Astrocyte (in vitro differentiated cells and primary cell): ENCODE data around the gene ACSF3. TPM values are rescaled to one million over a fixed set of nuclear protein-coding genes. Genes with fewer than 3 reads are reported as not detected.

Source experiments
- DNase-seq: peaks from one replicate; pipeline ENCODE4 v3.0.0-alpha.2; 2010; ENCODE audit warnings: low read depth
- FAIRE-seq: peaks from 2 replicates; lab custom pipeline; 2011; peaks lifted over from hg19 to GRCh38; lab: Jason Lieb, UNC
- H2AFZ ChIP-seq: 2 replicates; pipeline ENCODE4 v1.6.0; 2012; ENCODE audit warnings: low read depth, low read length, inconsistent platforms
- H3K27ac ChIP-seq: 2 replicates; pipeline ENCODE4 v1.5.1; 2011; ENCODE audit warnings: low read depth, low read length, inconsistent platforms
- H3K27me3 ChIP-seq: 2 replicates; pipeline ENCODE4 v1.6.0; 2011; ENCODE audit warnings: low read length, inconsistent platforms; ENCODE audit not compliant: insufficient read depth
- H3K36me3 ChIP-seq: 2 replicates; pipeline ENCODE4 v1.5.1; 2011; ENCODE audit warnings: low read length, inconsistent platforms; ENCODE audit not compliant: insufficient read depth
- H3K4me1 ChIP-seq: 2 replicates; pipeline ENCODE4 v1.5.1; 2011; ENCODE audit warnings: low read length, inconsistent platforms; ENCODE audit not compliant: insufficient read depth
- H3K4me2 ChIP-seq: 2 replicates; pipeline ENCODE4 v1.6.0; 2012; ENCODE audit warnings: low read length, inconsistent platforms
- H3K4me3 ChIP-seq: 2 replicates; pipeline ENCODE4 v1.5.1; 2011; ENCODE audit warnings: low read depth, mild to moderate bottlenecking, low read length, inconsistent platforms; ENCODE audit not compliant: insufficient read depth
- H3K79me2 ChIP-seq: 2 replicates; pipeline ENCODE4 v1.6.0; 2012; ENCODE audit warnings: mild to moderate bottlenecking, low read length, inconsistent platforms; ENCODE audit not compliant: insufficient read depth
- H3K9ac ChIP-seq: 2 replicates; pipeline ENCODE4 v1.6.0; 2012; ENCODE audit warnings: mild to moderate bottlenecking, low read length, inconsistent platforms
- H3K9me3 ChIP-seq: 2 replicates; pipeline ENCODE4 v1.5.1; 2012; ENCODE audit warnings: low read depth, mild to moderate bottlenecking, low read length, inconsistent platforms; ENCODE audit not compliant: insufficient read depth
- H4K20me1 ChIP-seq: 2 replicates; pipeline ENCODE4 v1.6.0; 2012; ENCODE audit warnings: low read length, inconsistent platforms; ENCODE audit not compliant: insufficient read depth
- H3K27ac Mint-ChIP-seq: one replicate; pipeline ENCODE4 v1.8.0; 2021; ENCODE audit warnings: mild to moderate bottlenecking, mixed read lengths; ENCODE audit not compliant: unreplicated experiment
- H3K27me3 Mint-ChIP-seq: one replicate; pipeline ENCODE4 v1.8.0; 2021; ENCODE audit warnings: low read depth, mixed read lengths; ENCODE audit not compliant: unreplicated experiment
- H3K36me3 Mint-ChIP-seq: one replicate; pipeline ENCODE4 v1.8.0; 2021; ENCODE audit warnings: low read depth, mixed read lengths; ENCODE audit not compliant: unreplicated experiment
- H3K4me1 Mint-ChIP-seq: one replicate; pipeline ENCODE4 v1.8.0; 2021; ENCODE audit warnings: low read depth, mixed read lengths; ENCODE audit not compliant: unreplicated experiment
- H3K4me3 Mint-ChIP-seq: one replicate; pipeline ENCODE4 v1.8.0; 2021; ENCODE audit warnings: mild to moderate bottlenecking, moderate library complexity, mixed read lengths; ENCODE audit not compliant: unreplicated experiment
- H3K9me3 Mint-ChIP-seq: one replicate; pipeline ENCODE4 v1.8.0; 2021; ENCODE audit warnings: mild to moderate bottlenecking, mixed read lengths; ENCODE audit not compliant: unreplicated experiment
- CTCF ChIP-seq: IDR thresholded peaks from 2 replicates; pipeline ENCODE4 v1.5.1; 2011; ENCODE audit warnings: low read depth, mild to moderate bottlenecking, inconsistent platforms, low read length, moderate library complexity; ENCODE audit not compliant: insufficient read depth
- EZH2 ChIP-seq: IDR thresholded peaks from 2 replicates; pipeline ENCODE4 v1.6.1; 2012; ENCODE audit warnings: mild to moderate bottlenecking, low read length, inconsistent platforms; ENCODE audit not compliant: insufficient read depth
- total RNA-seq: library from RNA; stranded (reverse); gene quantifications from 2 replicates; pipeline ENCODE4 v1.2.1, GENCODE V29; 2021

Gene ACSF3
- total RNA-seq, 1 donor from 2014 or later: 17.0 TPM

- no peak overlapping the region for H3K27ac ChIP-seq
- no peaks in the 10 kb centered on the region for H3K9me3 Mint-ChIP-seq
- H3K27me3 ChIP-seq: no peaks in the 10 kb centered on the region
- H3K36me3 Mint-ChIP-seq: no peaks in the 10 kb centered on the region
- DNase-seq: no peak
- no peaks in the 10 kb centered on the region for H3K4me1 ChIP-seq
- H3K4me2 ChIP-seq: no peak overlapping the region
- H3K4me1 Mint-ChIP-seq: no peaks in the 10 kb centered on the region
- H4K20me1 ChIP-seq: no peaks in the 10 kb centered on the region
- H3K9ac ChIP-seq: no peak overlapping the region
- no peak for TF ChIP-seq CTCF
- no peak for TF ChIP-seq EZH2
- H3K4me3 Mint-ChIP-seq: no peak overlapping the region
- no peak overlapping the region for H3K27ac Mint-ChIP-seq
- H2AFZ ChIP-seq: no peak overlapping the region
- no peaks in the 10 kb centered on the region for H3K9me3 ChIP-seq
- no peaks in the 10 kb centered on the region for H3K79me2 ChIP-seq
- no peak for FAIRE-seq
- H3K27me3 Mint-ChIP-seq: peaks cover 15% of the 10 kb centered on the region
- H3K36me3 ChIP-seq: no peaks in the 10 kb centered on the region
- no peak overlapping the region for H3K4me3 ChIP-seq
Measured at GRCh38 chr16:89177501-89177900, 83.8 kb downstream of the ACSF3 start.

GRCh38 chr16:89178453-89179147 is 84.9 kb downstream of the ACSF3 start:
- Mint-ChIP-seq H3K9me3 (no peaks in the 10 kb centered on the region), H3K36me3 (no peaks in the 10 kb centered on the region), H3K4me3 (no peak overlapping the region), H3K4me1 (no peaks in the 10 kb centered on the region), H3K27me3 (peaks cover 20% of the 10 kb centered on the region), H3K27ac (no peak overlapping the region)
- no peak overlapping the region for H2AFZ ChIP-seq
- TF ChIP-seq EZH2: no peak
- TF ChIP-seq CTCF: no peak
- FAIRE-seq (no peak), DNase-seq (no peak)
- H3K27ac ChIP-seq: no peak overlapping the region
- H3K79me2 ChIP-seq: no peaks in the 10 kb centered on the region
- H3K9ac ChIP-seq: no peak overlapping the region
- no peaks in the 10 kb centered on the region for H3K4me1 ChIP-seq
- H3K36me3 ChIP-seq: no peaks in the 10 kb centered on the region
- H3K27me3 ChIP-seq: peaks cover 4% of the 10 kb centered on the region
- no peaks in the 10 kb centered on the region for H3K9me3 ChIP-seq
- no peak overlapping the region for H3K4me2 ChIP-seq
- H3K4me3 ChIP-seq: no peak overlapping the region
- no peaks in the 10 kb centered on the region for H4K20me1 ChIP-seq

- H3K4me1 Mint-ChIP-seq: no peaks in the 10 kb centered on the region
- H3K27ac Mint-ChIP-seq: no peak overlapping the region
- no peaks in the 10 kb centered on the region for H3K36me3 ChIP-seq
- H3K9me3 ChIP-seq: no peaks in the 10 kb centered on the region
- no peak for FAIRE-seq
- no peaks in the 10 kb centered on the region for H3K79me2 ChIP-seq
- peaks cover 22% of the 10 kb centered on the region for H3K27me3 Mint-ChIP-seq
- H3K27ac ChIP-seq: no peak overlapping the region
- TF ChIP-seq EZH2 (no peak), CTCF (no peak)
- no peaks in the 10 kb centered on the region for H3K36me3 Mint-ChIP-seq
- H3K4me2 ChIP-seq: no peak overlapping the region
- no peak overlapping the region for H2AFZ ChIP-seq
- H3K9ac ChIP-seq: no peak overlapping the region
- no peak overlapping the region for H3K4me3 Mint-ChIP-seq
- H3K9me3 Mint-ChIP-seq: no peaks in the 10 kb centered on the region
- no peaks in the 10 kb centered on the region for H3K4me1 ChIP-seq
- no peaks in the 10 kb centered on the region for H4K20me1 ChIP-seq
- H3K27me3 ChIP-seq: peaks cover 4% of the 10 kb centered on the region
- no peak for DNase-seq
- no peak overlapping the region for H3K4me3 ChIP-seq
Measured at GRCh38 chr16:89179148-89179484, 85.5 kb downstream of the ACSF3 start.
